Loucy (cell line): ENCODE data around the gene SNX8.
A peak's percentile ranks its signal among the peaks of the same experiment; 100 is the strongest.

Experiments
- H2AFZ ChIP-seq: fragments of 200-600 bp; sonication (generic); 2 replicates; pipeline ENCODE4 v1.6.0; 2016; ENCODE audit warnings: antibody characterized with exemption, mild to moderate bottlenecking, low read length, moderate library complexity
- H3F3A ChIP-seq: fragments of 200-600 bp; 2 replicates; pipeline ENCODE4 v1.6.0; 2016; ENCODE audit warnings: antibody characterized with exemption, low read depth, mild to moderate bottlenecking
- H3K27me3 ChIP-seq: fragments of 200-600 bp; sonication (generic); 2 replicates; pipeline ENCODE4 v1.6.1; 2014; ENCODE audit warnings: low read length, mild to moderate bottlenecking; ENCODE audit not compliant: insufficient read depth, poor library complexity, severe bottlenecking
- H3K36me3 ChIP-seq: fragments of 200-600 bp; sonication (generic); 2 replicates; pipeline ENCODE4 v1.6.1; 2016; ENCODE audit warnings: low read length; ENCODE audit not compliant: insufficient read depth
- H3K4me1 ChIP-seq: fragments of 200-600 bp; sonication (generic); 2 replicates; pipeline ENCODE4 v1.5.1; 2014; ENCODE audit warnings: low read length, mild to moderate bottlenecking; ENCODE audit not compliant: insufficient read depth, poor library complexity, severe bottlenecking
- H3K4me2 ChIP-seq: fragments of 200-600 bp; sonication (generic); 2 replicates; pipeline ENCODE4 v1.6.0; 2014; ENCODE audit warnings: antibody characterized with exemption, low read length, low read depth, mild to moderate bottlenecking; ENCODE audit not compliant: poor library complexity, severe bottlenecking
- H3K4me3 ChIP-seq: fragments of 200-600 bp; sonication (generic); 2 replicates; pipeline ENCODE4 v1.5.1; 2014; ENCODE audit warnings: low read length, mild to moderate bottlenecking, mixed read lengths; ENCODE audit not compliant: poor library complexity, severe bottlenecking
- H3K79me2 ChIP-seq: fragments of 200-600 bp; sonication (generic); 2 replicates; pipeline ENCODE4 v1.6.1; 2014; ENCODE audit warnings: low read length; ENCODE audit not compliant: insufficient read depth
- H3K9ac ChIP-seq: fragments of 200-600 bp; sonication (generic); 2 replicates; pipeline ENCODE4 v1.6.0; 2014; ENCODE audit warnings: mild to moderate bottlenecking, low read depth, low read length, moderate library complexity; ENCODE audit not compliant: poor library complexity, severe bottlenecking
- H3K9me2 ChIP-seq: fragments of 200-600 bp; sonication (generic); replicated peaks from 2 replicates; pipeline ENCODE4 v1.6.1; 2016; ENCODE audit warnings: low read depth, low read length, mixed read lengths
- H3K9me3 ChIP-seq: fragments of 200-600 bp; sonication (generic); 2 replicates; pipeline ENCODE4 v1.6.1; 2014; ENCODE audit warnings: mild to moderate bottlenecking, antibody characterized with exemption, low read length, low read depth; ENCODE audit not compliant: insufficient read depth
- H4K20me1 ChIP-seq: fragments of 200-600 bp; sonication (generic); 2 replicates; pipeline ENCODE4 v1.6.0; 2014; ENCODE audit warnings: antibody characterized with exemption, low read length, mild to moderate bottlenecking; ENCODE audit not compliant: insufficient read depth, poor library complexity, severe bottlenecking
- EZH2phosphoT487 ChIP-seq: fragments of 200-600 bp; IDR thresholded peaks from 2 replicates; pipeline ENCODE4 v1.6.1; 2018; ENCODE audit warnings: antibody characterized with exemption, mild to moderate bottlenecking, moderate library complexity, borderline replicate concordance
- TF ChIP-seq, protein P1 (sequence below): fragments of 200-600 bp; sonication (generic); conservative IDR thresholded peaks from 2 replicates; pipeline ENCODE4 v1.5.1; 2014; ENCODE audit warnings: mild to moderate bottlenecking, antibody characterized with exemption, low read length

SNX8 gene

DNA sequence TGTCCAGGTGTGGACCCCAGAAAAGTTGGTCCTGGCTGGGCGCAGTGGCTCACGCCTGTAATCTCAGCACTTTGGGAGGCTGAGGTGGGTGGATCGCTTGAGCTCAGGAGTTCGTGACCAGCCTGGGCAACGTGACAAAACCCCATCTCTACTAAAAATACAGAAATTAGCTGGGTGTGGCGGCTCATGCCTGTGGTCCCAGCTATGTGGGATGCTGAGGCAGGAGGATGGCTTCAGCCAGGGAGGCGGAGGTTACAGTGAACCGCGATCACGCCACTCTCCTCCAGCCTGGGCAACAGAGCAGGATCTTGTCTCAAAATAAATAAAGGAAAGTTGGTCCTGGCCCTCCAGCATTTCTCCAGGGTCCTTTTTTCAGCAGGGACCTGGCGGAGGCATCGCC, 70.8 kb downstream of the SNX8 start:
- H3K9me3 ChIP-seq, result no peaks in the 10 kb centered on the region
- H2AFZ ChIP-seq, result no peak overlapping the region
- peaks cover 71% of the 10 kb centered on the region for H3K4me1 ChIP-seq
- H3K9ac ChIP-seq, result peak overlapping the region; percentile 92
- H3K4me2 ChIP-seq, result peak overlapping the region; percentile 99
- no peaks in the 10 kb centered on the region for H3F3A ChIP-seq
- peaks cover 1% of the 10 kb centered on the region; the same call in 1 of the 2 replicates for H3K36me3 ChIP-seq
- peaks cover 91% of the 10 kb centered on the region for H3K79me2 ChIP-seq
- TF ChIP-seq, protein P1, sequence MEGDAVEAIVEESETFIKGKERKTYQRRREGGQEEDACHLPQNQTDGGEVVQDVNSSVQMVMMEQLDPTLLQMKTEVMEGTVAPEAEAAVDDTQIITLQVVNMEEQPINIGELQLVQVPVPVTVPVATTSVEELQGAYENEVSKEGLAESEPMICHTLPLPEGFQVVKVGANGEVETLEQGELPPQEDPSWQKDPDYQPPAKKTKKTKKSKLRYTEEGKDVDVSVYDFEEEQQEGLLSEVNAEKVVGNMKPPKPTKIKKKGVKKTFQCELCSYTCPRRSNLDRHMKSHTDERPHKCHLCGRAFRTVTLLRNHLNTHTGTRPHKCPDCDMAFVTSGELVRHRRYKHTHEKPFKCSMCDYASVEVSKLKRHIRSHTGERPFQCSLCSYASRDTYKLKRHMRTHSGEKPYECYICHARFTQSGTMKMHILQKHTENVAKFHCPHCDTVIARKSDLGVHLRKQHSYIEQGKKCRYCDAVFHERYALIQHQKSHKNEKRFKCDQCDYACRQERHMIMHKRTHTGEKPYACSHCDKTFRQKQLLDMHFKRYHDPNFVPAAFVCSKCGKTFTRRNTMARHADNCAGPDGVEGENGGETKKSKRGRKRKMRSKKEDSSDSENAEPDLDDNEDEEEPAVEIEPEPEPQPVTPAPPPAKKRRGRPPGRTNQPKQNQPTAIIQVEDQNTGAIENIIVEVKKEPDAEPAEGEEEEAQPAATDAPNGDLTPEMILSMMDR, result no peak
- TF ChIP-seq EZH2phosphoT487, result no peak
- no peaks in the 10 kb centered on the region for H3K27me3 ChIP-seq
- H3K4me3 ChIP-seq, result peak overlapping the region; percentile 99
- no peaks in the 10 kb centered on the region for H3K9me2 ChIP-seq
- peaks cover 17% of the 10 kb centered on the region for H4K20me1 ChIP-seq

DNA sequence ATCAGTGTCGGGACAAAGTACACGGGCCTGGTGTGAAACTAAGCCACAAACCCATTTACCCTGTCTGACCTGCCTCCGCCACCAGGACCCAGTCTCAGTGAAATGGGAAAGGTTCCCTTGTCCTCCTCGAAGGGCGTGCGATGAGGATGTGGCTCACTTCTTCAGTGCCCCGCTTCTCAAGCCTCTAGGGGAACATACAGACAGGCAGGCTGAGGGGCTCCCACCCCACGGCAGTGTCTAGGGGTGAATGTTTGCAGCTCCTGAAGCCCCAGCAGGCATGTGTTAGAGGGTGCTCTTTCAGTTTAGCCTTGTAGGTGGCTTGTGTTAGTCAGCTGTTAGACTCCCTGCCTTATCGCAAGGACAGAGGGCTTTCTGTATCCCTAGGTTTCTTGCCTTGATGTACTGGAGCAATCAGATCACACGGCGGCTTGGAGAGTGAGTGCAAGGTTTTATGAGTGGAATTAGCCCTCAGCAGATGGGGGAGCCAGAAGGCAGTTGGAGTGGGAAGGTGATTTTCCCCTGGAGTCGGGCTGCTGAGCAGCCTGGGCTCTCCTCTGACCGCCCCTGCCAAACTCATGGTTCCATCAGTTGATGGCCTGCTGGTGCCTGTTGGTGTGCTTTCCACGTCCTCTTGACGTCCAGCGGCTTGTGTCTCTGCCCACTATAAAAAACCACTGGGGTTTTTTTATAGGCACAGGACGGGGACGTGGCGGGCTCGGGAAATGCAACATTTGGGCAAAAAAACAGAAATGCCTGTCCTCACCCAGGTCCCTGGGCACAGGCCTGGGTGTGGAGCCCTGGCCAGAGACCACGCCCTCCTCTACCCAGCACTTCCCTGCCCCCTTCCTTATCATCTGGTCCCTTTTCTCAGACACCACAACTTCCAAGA, 71.5 kb downstream of the SNX8 start:
- H3F3A ChIP-seq, result no peaks in the 10 kb centered on the region
- H3K9me3 ChIP-seq, result no peaks in the 10 kb centered on the region
- no peaks in the 10 kb centered on the region for H3K27me3 ChIP-seq
- peaks cover 17% of the 10 kb centered on the region for H4K20me1 ChIP-seq
- H3K4me1 ChIP-seq, result peaks cover 65% of the 10 kb centered on the region
- H2AFZ ChIP-seq, result peak overlapping the region; percentile 79
- peaks cover 85% of the 10 kb centered on the region for H3K79me2 ChIP-seq
- TF ChIP-seq, protein P1, result no peak; the same call in 1 of the 2 replicates
- TF ChIP-seq EZH2phosphoT487, result no peak
- H3K9ac ChIP-seq, result peak overlapping the region; percentile 92
- no peaks in the 10 kb centered on the region for H3K9me2 ChIP-seq
- H3K4me2 ChIP-seq, result peak overlapping the region; percentile 99
- peak overlapping the region; percentile 99 for H3K4me3 ChIP-seq
- peaks cover 6% of the 10 kb centered on the region; the same call in 1 of the 2 replicates for H3K36me3 ChIP-seq

DNA sequence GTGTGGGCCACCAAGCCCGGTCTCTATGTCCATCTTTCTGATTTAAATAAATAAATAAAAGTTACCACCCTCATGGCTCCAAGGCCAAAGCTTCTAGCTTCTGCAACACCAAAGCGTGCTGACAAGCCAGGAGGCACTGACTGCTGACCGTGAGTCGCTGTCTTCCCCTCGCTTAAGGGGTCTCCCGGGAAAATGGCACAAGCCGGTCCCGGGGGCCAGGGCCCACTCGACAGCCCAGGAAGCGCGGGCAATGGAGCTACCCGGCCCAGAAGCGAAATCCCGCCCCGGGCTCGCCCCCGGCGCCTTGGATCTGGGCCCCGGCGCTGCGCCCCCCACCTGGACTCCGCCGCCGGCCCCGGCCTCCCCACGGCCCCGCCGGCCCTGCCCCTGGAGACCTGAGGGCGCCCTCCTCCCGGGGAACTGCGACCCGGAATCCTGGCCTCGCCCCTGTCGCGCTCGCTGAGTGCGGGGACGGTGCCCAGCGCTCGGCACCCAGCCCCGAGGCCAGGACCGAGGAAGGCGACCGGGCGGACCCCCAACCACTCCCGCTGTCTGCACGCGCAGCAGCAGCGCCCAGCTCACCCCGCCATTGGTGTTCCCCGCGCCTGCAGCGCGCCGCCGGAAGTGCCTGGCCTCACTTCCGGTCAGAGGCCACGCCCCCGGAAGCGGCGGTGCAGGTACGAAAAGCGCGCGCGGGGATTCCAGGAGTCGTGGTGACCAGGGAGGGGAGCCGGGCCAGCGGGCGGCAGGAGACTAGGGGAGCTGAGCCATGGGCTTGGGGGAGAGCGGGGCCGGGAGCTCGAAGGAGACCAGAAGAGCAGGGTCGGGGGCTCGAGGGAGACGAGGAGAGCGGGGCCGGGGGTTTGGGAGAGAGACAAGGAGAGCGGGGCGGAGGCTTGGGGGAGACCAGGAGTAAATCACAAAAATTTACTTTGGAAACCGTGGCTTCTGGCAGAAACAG, 72.4 kb downstream of the SNX8 start, which contains the start of the genes MRM2 and NUDT1:
TSS of gene MRM2 (minus strand) at position 626 of the 961 bp plus-strand sequence. CDS start at position 590, 36 bp downstream.
TSS of gene NUDT1 (plus strand) at position 647 of the 961 bp plus-strand sequence. CDS start 2,349 bp downstream, outside the sequence.
- Histone ChIP-seq H3K36me3 (peaks cover 10% of the 10 kb centered on the region; the same call in 1 of the 2 replicates), H3K4me3 (peak within 1 kb of the TSS; percentile 99), H3K79me2 (peaks cover 76% of the 10 kb centered on the region), H3K4me1 (peaks cover 55% of the 10 kb centered on the region), H2AFZ (peak within 1 kb of the TSS; percentile 79), H3K9ac (peak within 1 kb of the TSS; percentile 92), H3F3A (no peaks in the 10 kb centered on the region), H3K27me3 (no peaks in the 10 kb centered on the region), H3K9me2 (no peaks in the 10 kb centered on the region), H3K9me3 (no peaks in the 10 kb centered on the region), H3K4me2 (peak within 1 kb of the TSS; percentile 99), H4K20me1 (peaks cover 17% of the 10 kb centered on the region)
- TF ChIP-seq EZH2phosphoT487, result no peak
- TF ChIP-seq, protein P1, result no peak
